HFF-Myc (cell line): Measurements from ENCODE around the gene TNKS1BP1.

Source experiments
- DNase-seq: peaks from one replicate; pipeline ENCODE4 v3.0.0-alpha.2; 2011; ENCODE audit warnings: low read depth; ENCODE audit errors: extremely low read depth
- H3K4me3 ChIP-seq: replicated peaks from 2 replicates; pipeline ENCODE4 v1.5.1; 2011; ENCODE audit warnings: low read depth, mild to moderate bottlenecking, control low read depth, low read length
- TF ChIP-seq, protein P1 (sequence below): IDR thresholded peaks from 2 replicates; pipeline ENCODE4 v1.5.1; 2012; ENCODE audit warnings: mild to moderate bottlenecking, low read depth, low read length, control low read depth; ENCODE audit errors: missing control alignments

TNKS1BP1 gene, protein sequence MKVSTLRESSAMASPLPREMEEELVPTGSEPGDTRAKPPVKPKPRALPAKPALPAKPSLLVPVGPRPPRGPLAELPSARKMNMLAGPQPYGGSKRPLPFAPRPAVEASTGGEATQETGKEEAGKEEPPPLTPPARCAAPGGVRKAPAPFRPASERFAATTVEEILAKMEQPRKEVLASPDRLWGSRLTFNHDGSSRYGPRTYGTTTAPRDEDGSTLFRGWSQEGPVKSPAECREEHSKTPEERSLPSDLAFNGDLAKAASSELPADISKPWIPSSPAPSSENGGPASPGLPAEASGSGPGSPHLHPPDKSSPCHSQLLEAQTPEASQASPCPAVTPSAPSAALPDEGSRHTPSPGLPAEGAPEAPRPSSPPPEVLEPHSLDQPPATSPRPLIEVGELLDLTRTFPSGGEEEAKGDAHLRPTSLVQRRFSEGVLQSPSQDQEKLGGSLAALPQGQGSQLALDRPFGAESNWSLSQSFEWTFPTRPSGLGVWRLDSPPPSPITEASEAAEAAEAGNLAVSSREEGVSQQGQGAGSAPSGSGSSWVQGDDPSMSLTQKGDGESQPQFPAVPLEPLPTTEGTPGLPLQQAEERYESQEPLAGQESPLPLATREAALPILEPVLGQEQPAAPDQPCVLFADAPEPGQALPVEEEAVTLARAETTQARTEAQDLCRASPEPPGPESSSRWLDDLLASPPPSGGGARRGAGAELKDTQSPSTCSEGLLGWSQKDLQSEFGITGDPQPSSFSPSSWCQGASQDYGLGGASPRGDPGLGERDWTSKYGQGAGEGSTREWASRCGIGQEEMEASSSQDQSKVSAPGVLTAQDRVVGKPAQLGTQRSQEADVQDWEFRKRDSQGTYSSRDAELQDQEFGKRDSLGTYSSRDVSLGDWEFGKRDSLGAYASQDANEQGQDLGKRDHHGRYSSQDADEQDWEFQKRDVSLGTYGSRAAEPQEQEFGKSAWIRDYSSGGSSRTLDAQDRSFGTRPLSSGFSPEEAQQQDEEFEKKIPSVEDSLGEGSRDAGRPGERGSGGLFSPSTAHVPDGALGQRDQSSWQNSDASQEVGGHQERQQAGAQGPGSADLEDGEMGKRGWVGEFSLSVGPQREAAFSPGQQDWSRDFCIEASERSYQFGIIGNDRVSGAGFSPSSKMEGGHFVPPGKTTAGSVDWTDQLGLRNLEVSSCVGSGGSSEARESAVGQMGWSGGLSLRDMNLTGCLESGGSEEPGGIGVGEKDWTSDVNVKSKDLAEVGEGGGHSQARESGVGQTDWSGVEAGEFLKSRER (N-terminal part only)

DNA sequence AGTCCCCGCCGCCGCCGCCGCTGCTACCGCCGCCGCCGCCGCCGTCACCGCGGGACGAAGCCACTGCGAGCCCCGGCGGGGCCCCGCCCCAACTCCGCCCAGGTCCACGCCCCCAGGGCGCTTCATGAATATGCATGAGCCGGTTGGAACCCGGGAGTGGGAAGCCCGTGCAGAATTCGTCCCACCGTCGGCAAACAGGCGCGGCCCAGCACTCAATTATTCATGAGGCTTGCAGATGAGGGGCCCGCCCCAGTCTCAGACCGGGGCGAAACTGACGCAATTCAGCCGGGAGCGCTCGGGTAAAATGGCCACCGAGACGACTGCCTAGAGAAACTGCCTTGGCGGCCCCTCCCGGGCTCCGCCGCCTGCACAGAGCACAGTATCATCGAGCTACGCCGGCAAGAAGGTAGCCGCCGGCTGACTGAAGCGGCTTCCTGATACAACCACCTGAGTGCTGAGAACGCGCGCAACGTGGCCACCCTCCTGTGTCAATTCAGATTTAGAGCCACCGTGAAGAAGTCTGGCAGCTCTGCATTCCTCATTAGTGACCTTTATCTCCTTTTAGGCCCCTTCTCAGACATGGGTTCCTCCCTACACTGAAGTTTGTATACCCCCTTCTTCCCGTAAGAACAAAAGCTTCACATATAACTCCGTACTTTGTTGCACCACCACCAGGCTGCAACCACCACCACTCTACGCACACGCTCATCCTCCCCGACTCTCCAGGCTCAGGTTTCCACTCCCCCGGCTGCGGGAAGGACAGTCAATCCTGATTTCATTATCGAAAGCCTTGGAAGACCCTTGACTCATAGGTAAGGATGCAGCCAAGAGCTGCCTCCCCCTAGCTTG lies at the start of gene TNKS1BP1:
TSS of gene TNKS1BP1 (minus strand) at position 67 of the 849 bp plus-strand sequence. CDS start 3,067 bp downstream, outside the sequence.
- H3K4me3 ChIP-seq = peak within 1 kb of the TSS; percentile 80
- TF ChIP-seq, protein P1, sequence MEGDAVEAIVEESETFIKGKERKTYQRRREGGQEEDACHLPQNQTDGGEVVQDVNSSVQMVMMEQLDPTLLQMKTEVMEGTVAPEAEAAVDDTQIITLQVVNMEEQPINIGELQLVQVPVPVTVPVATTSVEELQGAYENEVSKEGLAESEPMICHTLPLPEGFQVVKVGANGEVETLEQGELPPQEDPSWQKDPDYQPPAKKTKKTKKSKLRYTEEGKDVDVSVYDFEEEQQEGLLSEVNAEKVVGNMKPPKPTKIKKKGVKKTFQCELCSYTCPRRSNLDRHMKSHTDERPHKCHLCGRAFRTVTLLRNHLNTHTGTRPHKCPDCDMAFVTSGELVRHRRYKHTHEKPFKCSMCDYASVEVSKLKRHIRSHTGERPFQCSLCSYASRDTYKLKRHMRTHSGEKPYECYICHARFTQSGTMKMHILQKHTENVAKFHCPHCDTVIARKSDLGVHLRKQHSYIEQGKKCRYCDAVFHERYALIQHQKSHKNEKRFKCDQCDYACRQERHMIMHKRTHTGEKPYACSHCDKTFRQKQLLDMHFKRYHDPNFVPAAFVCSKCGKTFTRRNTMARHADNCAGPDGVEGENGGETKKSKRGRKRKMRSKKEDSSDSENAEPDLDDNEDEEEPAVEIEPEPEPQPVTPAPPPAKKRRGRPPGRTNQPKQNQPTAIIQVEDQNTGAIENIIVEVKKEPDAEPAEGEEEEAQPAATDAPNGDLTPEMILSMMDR = no peak
- DNase-seq = peak; percentile 73

DNA sequence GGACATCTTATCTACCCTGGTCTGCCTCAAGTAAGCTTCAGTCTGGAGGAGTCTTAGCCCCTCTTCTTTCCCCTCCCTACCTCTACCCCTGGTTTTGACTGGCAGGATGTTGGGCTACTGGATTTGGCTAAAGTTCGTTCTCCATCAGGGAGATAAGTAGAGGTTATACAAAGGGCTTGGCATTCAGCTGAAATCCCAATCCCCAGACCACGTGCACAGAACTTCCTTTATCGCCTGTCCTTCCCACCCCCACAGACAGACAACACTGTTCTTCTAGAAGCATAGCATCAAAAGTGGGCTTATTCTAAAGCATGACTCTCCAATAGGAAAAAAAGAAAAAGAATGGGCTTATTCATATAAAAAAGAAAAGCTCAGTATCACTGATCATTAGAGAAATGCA lies 48.4 kb upstream of the TNKS1BP1 start:
- TF ChIP-seq, protein P1 = no peak
- no peak for DNase-seq
- H3K4me3 ChIP-seq = no peak overlapping the region

DNA sequence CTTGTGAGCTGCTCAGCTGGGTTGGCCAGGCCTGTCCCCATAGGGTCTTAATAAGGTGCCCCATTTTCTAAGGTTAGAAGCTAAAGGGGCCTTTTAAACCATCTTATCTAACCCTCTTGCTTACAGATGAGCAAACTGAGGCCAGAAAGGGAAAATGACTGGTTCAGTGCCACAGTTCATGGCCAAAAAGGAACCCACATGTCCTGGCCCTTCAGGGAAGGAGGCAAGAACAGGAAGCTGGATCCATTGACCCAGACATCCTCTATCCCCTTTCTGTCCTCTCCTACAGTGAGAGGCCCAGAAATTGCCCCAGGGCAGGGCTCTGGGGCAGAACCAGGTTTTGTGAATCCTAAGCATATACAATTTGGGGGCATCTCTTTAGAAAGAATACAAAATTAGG lies 46.2 kb upstream of the TNKS1BP1 start:
- no peak for DNase-seq
- TF ChIP-seq, protein P1 = no peak
- H3K4me3 ChIP-seq = no peak overlapping the region

DNA sequence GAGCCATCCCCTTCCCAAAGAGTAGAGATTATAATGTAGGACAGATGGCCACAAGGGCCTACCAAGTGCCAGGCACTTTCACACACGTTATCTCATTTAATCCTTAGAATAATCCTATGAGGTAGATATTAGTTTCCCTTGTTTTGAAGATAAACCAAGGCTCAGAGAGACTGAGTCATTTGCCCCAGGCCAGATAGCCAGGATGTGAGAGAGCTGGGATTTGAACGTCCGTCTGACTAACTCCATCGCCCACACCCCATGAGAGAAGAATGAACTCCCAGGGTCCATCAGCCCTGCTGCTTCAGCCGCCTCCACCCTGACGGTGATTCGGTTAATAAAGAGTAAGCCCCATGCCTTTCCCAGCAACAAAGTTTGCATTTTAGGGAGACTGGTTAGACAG lies 45.5 kb upstream of the TNKS1BP1 start:
- TF ChIP-seq, protein P1 = no peak
- no peak for DNase-seq
- no peak overlapping the region for H3K4me3 ChIP-seq

DNA sequence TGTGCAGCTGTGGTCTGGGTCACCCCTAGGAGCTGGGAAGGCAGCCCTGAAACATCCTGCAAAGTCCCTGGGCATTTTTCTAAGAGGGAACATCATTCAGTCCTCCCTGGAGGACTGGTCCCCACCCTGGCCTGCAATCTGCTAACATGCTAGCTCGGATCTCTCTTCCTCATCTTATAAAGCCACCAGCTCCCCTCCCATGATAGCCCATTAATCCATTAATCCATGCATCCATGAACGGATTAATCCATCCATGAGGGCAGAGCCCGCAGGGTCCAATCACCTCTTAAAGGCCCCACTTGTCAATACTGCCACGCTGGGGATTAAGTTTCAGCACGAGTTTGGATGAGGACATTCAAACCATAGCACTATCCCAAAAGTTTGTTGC lies 44.1 kb upstream of the TNKS1BP1 start:
- no peak for DNase-seq
- TF ChIP-seq, protein P1 = no peak
- H3K4me3 ChIP-seq = no peak overlapping the region
